Osteocyte (in vitro differentiated cells): ENCODE data around the gene PPP4R3A. TPM values are rescaled to one million over a fixed set of nuclear protein-coding genes. Genes with fewer than 3 reads are reported as not detected.
"Not testable (repeated sequence)": the region's sequence is repeated elsewhere in the genome, so short reads cannot be mapped to it uniquely, and the experiment has no call there.

ENCODE experiments used
- DNase-seq: peaks from one replicate; pipeline ENCODE4 v3.0.0; 2021; ENCODE audit warnings: mixed read lengths; ENCODE audit not compliant: unreplicated experiment; ENCODE audit errors: extremely low spot score
- H3K27ac Mint-ChIP-seq: one replicate; pipeline ENCODE4 v1.8.0; 2021; ENCODE audit warnings: mild to moderate bottlenecking, mixed read lengths; ENCODE audit not compliant: unreplicated experiment
- H3K27me3 Mint-ChIP-seq: one replicate; pipeline ENCODE4 v1.8.0; 2021; ENCODE audit warnings: mixed read lengths; ENCODE audit not compliant: unreplicated experiment
- H3K36me3 Mint-ChIP-seq: one replicate; pipeline ENCODE4 v1.8.0; 2021; ENCODE audit warnings: mixed read lengths; ENCODE audit not compliant: unreplicated experiment
- H3K4me1 Mint-ChIP-seq: one replicate; pipeline ENCODE4 v1.8.0; 2021; ENCODE audit warnings: mixed read lengths; ENCODE audit not compliant: unreplicated experiment
- H3K4me3 Mint-ChIP-seq: one replicate; pipeline ENCODE4 v1.8.0; 2021; ENCODE audit warnings: mild to moderate bottlenecking, moderate library complexity, mixed read lengths; ENCODE audit not compliant: unreplicated experiment
- H3K9me3 Mint-ChIP-seq: one replicate; pipeline ENCODE4 v1.8.0; 2021; ENCODE audit warnings: mixed read lengths; ENCODE audit not compliant: unreplicated experiment
- CTCF ChIP-seq: fragments of 200-600 bp; sonication (generic); IDR thresholded peaks from 2 replicates; pipeline ENCODE4 v1.5.0; 2021; ENCODE audit warnings: antibody characterized with exemption, mild to moderate bottlenecking, moderate library complexity
- total RNA-seq: library from RNA; stranded (reverse); gene quantifications from 2 replicates; pipeline ENCODE4 v1.2.1, GENCODE V29; 2021

PPP4R3A gene
- total RNA-seq, 1 donor from 2014 or later: 68.1 TPM

GRCh38 chr14:91506226-91506625 lies 3.9 kb downstream of the PPP4R3A start:
- peaks cover 4% of the 10 kb centered on the region for H3K36me3 Mint-ChIP-seq
- H3K4me1 Mint-ChIP-seq: peaks cover 39% of the 10 kb centered on the region
- DNase-seq: no peak
- H3K27me3 Mint-ChIP-seq: no peaks in the 10 kb centered on the region
- no peaks in the 10 kb centered on the region for H3K9me3 Mint-ChIP-seq
- no peak overlapping the region for H3K4me3 Mint-ChIP-seq
- H3K27ac Mint-ChIP-seq: no peak overlapping the region
- TF ChIP-seq CTCF: no peak

- Mint-ChIP-seq H3K9me3 (no peaks in the 10 kb centered on the region), H3K4me1 (peaks cover 35% of the 10 kb centered on the region), H3K4me3 (no peak overlapping the region), H3K36me3 (peaks cover 4% of the 10 kb centered on the region), H3K27me3 (no peaks in the 10 kb centered on the region), H3K27ac (no peak overlapping the region)
- no peak for TF ChIP-seq CTCF
- DNase-seq: no peak
Observed at GRCh38 chr14:91503000-91503504, 7.1 kb downstream of the PPP4R3A start.

DNA sequence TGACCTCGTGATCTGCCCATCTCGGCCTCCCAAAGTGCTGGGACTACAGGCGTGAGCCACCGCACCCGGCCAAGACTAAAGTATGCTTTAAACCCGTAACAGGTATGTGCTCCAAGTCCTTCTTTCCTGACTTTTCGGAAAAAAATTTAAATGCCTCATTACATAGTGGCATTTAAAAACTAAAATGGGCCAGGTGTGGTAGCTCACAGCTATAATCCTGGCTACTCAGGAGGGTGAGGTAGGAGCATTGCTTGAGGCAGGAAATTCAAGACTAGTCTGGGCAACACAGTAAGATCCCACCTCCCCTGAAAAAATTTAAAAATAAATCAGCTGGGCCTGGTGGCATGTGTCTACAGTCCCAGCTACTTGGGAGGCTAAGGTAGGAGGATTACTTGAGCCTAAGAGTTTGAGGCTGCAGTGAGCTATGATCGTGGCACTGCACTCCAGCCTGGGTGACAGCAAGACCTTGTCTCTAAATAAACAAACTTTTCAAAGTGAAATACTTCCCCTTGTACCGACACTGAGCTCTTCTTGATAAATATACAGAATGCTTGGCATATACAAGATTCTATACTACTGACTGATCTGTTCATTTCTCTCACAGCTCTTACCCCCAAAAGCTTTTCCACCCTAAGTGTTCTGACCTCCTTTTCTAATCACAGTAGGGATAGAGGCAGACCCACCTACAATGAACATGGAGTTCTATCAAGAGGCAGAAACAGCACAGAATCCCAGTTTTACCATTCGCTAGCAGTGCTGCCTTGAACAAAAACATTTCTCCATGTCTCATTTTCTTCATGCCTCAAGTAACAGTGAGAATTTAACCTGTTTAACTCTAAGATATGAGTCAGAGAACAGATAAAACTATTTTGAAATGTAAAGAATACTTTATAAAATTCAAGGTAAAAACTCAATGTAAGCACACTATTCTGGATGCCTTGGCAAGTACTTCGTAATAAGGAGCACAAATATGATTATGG lies 7.9 kb downstream of the PPP4R3A start:
- H3K4me1 Mint-ChIP-seq: peaks cover 36% of the 10 kb centered on the region
- H3K4me3 Mint-ChIP-seq: no peak overlapping the region
- no peaks in the 10 kb centered on the region for H3K27me3 Mint-ChIP-seq
- no peak for DNase-seq
- peaks cover 4% of the 10 kb centered on the region for H3K36me3 Mint-ChIP-seq
- H3K9me3 Mint-ChIP-seq: no peaks in the 10 kb centered on the region
- peak overlapping the region; percentile 42 for H3K27ac Mint-ChIP-seq
- TF ChIP-seq CTCF: no peak

DNA sequence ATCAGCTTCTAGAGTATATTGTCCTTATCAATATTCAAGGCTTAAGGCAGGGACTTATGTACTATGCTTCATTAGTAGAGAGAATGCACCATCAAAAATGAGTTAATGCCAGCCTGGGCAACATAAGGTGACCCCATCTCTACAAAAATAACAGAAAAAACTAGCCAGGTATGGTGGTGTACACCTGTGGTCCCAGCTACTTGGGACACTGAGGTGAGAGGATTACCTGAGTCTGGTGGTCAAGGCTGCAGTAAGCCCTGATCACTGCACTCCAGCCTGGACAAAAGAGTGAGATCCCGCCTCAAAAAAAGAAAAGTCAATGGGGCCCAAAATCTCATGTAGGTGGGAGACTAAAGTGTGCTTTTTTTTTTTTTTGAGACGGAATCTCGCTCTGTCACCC lies 8.8 kb downstream of the PPP4R3A start:
- no peak for TF ChIP-seq CTCF
- Mint-ChIP-seq H3K27me3 (no peaks in the 10 kb centered on the region), H3K36me3 (peaks cover 4% of the 10 kb centered on the region), H3K4me3 (no peak overlapping the region), H3K27ac (no peak overlapping the region), H3K4me1 (peaks cover 37% of the 10 kb centered on the region), H3K9me3 (no peaks in the 10 kb centered on the region)
- no peak for DNase-seq

DNA sequence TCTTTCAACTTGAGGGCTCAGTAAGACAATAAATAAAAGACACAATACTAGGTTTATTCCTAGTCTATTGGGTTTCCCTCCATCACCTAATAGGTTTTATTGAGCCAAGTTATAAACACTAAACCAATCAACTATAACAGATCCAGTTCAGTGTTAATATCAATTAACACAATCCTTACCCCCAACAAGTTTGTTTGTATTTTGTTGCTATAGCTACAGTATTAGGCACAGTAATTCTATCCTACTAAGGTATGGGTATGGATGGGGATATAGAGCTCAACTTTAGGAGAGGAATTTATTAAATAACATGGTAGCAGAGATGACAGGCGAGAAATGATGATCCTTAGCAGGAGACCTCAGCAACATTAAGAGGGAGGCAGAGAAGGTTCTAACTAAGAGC lies 13.3 kb downstream of the PPP4R3A start:
- no peaks in the 10 kb centered on the region for H3K9me3 Mint-ChIP-seq
- H3K4me1 Mint-ChIP-seq: peaks cover 45% of the 10 kb centered on the region
- H3K36me3 Mint-ChIP-seq: no peaks in the 10 kb centered on the region
- H3K27me3 Mint-ChIP-seq: no peaks in the 10 kb centered on the region
- H3K27ac Mint-ChIP-seq: peak overlapping the region; percentile 12
- H3K4me3 Mint-ChIP-seq: no peak overlapping the region
- no peak for TF ChIP-seq CTCF
- DNase-seq: no peak

DNA sequence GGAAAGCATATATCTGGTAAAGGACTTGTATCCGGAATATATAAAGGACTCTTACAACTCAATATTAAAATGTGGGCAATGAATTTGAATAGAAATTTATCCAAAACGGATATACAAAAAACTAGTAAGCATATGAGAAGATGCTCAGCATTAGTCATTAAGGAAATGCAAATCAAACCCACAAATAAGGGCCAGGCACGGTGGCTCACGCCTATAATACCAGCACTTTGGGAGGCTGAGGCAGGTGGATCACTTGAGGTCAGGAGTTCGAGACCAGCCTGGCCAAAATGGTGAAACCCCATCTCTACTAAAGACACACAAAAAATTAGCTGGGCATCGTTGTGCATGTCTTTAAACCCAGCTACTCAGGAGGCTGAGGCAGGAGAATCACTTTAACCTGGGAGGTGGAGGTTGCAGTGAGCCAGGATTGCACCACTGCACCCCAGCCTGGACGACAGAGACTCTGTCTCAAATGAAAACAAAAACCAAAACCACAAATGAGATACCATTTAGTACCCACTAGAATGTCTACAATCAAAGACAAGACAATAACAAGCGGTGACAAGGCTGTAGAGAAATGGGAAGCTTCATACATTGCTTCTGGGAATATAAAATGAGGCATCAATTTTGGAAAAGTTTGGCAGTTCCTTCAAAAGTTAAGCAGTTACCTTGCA lies 15.6 kb downstream of the PPP4R3A start:
- not testable (repeated sequence) for H3K9me3 Mint-ChIP-seq, H3K36me3 Mint-ChIP-seq, DNase-seq, H3K27ac Mint-ChIP-seq, H3K4me3 Mint-ChIP-seq, H3K27me3 Mint-ChIP-seq
- H3K4me1 Mint-ChIP-seq: peaks cover 44% of the 10 kb centered on the region
